IPS DF 4.7 (cell line): Measurements from ENCODE around the gene CAMTA1.

ENCODE experiments used
- DNase-seq: peaks from one replicate; pipeline ENCODE4 v3.0.0-alpha.2; 2013; ENCODE audit warnings: low spot score; ENCODE audit errors: extremely low read depth

Gene CAMTA1

GRCh38 chr1:7642418-7642704 lies 857.1 kb downstream of the CAMTA1 start:
- DNase-seq, result no peak

GRCh38 chr1:7642781-7643529 lies 857.7 kb downstream of the CAMTA1 start:
- no peak for DNase-seq

GRCh38 chr1:7643530-7643929 lies 858.3 kb downstream of the CAMTA1 start:
- DNase-seq, result no peak

- DNase-seq, result no peak
These were observed 858.8 kb downstream of the CAMTA1 start for GRCh38 chr1:7644086-7644485.

- no peak for DNase-seq
These were observed 859.9 kb downstream of the CAMTA1 start for GRCh38 chr1:7644961-7645750.

GRCh38 chr1:7645751-7646048 lies 860.4 kb downstream of the CAMTA1 start:
- DNase-seq, result no peak

GRCh38 chr1:7646164-7646563 lies 860.9 kb downstream of the CAMTA1 start:
- DNase-seq, result no peak

GRCh38 chr1:7646981-7647901 lies 862.0 kb downstream of the CAMTA1 start:
- no peak for DNase-seq

GRCh38 chr1:7648761-7649384 lies 863.6 kb downstream of the CAMTA1 start:
- no peak for DNase-seq

GRCh38 chr1:7650801-7651200 lies 865.5 kb downstream of the CAMTA1 start:
- no peak for DNase-seq

GRCh38 chr1:7651203-7651602 lies 865.9 kb downstream of the CAMTA1 start:
- DNase-seq, result no peak

- no peak for DNase-seq
These were observed 866.8 kb downstream of the CAMTA1 start for GRCh38 chr1:7652061-7652460.

- no peak for DNase-seq
These were observed 867.4 kb downstream of the CAMTA1 start for GRCh38 chr1:7652515-7653098.

GRCh38 chr1:7654725-7655124 lies 869.5 kb downstream of the CAMTA1 start:
- DNase-seq, result no peak

- no peak for DNase-seq
These were observed 870.1 kb downstream of the CAMTA1 start for GRCh38 chr1:7655354-7655753.

GRCh38 chr1:7656557-7657215 lies 871.4 kb downstream of the CAMTA1 start:
- no peak for DNase-seq

GRCh38 chr1:7657287-7658016 lies 872.2 kb downstream of the CAMTA1 start:
- DNase-seq, result no peak

- no peak for DNase-seq
These were observed 872.8 kb downstream of the CAMTA1 start for GRCh38 chr1:7658099-7658498.

- DNase-seq, result no peak
These were observed 874.3 kb downstream of the CAMTA1 start for GRCh38 chr1:7659514-7659913.
